IMR-90 (cell line): Measurements from ENCODE around the gene BDKRB1.

Experiments
- CEBPB ChIP-seq: IDR thresholded peaks from 2 replicates; pipeline ENCODE4 v1.6.1; 2012; ENCODE audit warnings: low read depth, low read length, improper control_type of control experiment
- CHD1 ChIP-seq: IDR thresholded peaks from 2 replicates; pipeline ENCODE4 v1.6.1; 2012; ENCODE audit warnings: low read depth, low read length, improper control_type of control experiment
- CTCF ChIP-seq: conservative IDR thresholded peaks from 2 replicates; pipeline ENCODE4 v1.5.1; 2012; ENCODE audit warnings: mild to moderate bottlenecking, low read depth, low read length, improper control_type of control experiment
- ELK1 ChIP-seq: fragments of 150-350 bp; IDR thresholded peaks from 2 replicates; pipeline ENCODE4 v1.6.1; 2016; ENCODE audit warnings: low read depth, mild to moderate bottlenecking, low read length, moderate library complexity, borderline replicate concordance
- FOS ChIP-seq: fragments of 150-350 bp; IDR thresholded peaks from 2 replicates; pipeline ENCODE4 v1.6.1; 2016; ENCODE audit warnings: low read depth, low read length
- MAFK ChIP-seq: IDR thresholded peaks from 2 replicates; pipeline ENCODE4 v1.6.1; 2012; ENCODE audit warnings: low read depth, low read length, improper control_type of control experiment
- MAZ ChIP-seq: IDR thresholded peaks from 2 replicates; pipeline ENCODE4 v1.6.1; 2012; ENCODE audit warnings: low read depth, mild to moderate bottlenecking, low read length, improper control_type of control experiment, moderate library complexity, borderline replicate concordance
- MXI1 ChIP-seq: IDR thresholded peaks from 2 replicates; pipeline ENCODE4 v1.6.1; 2012; ENCODE audit warnings: low read depth, mild to moderate bottlenecking, low read length, moderate library complexity, borderline replicate concordance
- POLR2A ChIP-seq: IDR thresholded peaks from 2 replicates; pipeline ENCODE4 v1.6.1; 2012; ENCODE audit warnings: mild to moderate bottlenecking, low read depth, low read length
- RAD21 ChIP-seq: IDR thresholded peaks from 2 replicates; pipeline ENCODE4 v1.6.1; 2012; ENCODE audit warnings: low read length, improper control_type of control experiment
- RCOR1 ChIP-seq: IDR thresholded peaks from 2 replicates; pipeline ENCODE4 v1.6.1; 2012; ENCODE audit warnings: mild to moderate bottlenecking, low read length, improper control_type of control experiment; ENCODE audit not compliant: insufficient replicate concordance
- RFX5 ChIP-seq: IDR thresholded peaks from 2 replicates; pipeline ENCODE4 v1.8.0; 2012; ENCODE audit warnings: low read depth, mild to moderate bottlenecking, low read length, moderate library complexity
- SMC3 ChIP-seq: fragments of 150-350 bp; IDR thresholded peaks from 2 replicates; pipeline ENCODE4 v1.6.1; 2016; ENCODE audit warnings: low read depth, mild to moderate bottlenecking, antibody characterized with exemption, low read length, moderate library complexity
- TF ChIP-seq, protein P1 (sequence below): fragments of 150-350 bp; IDR thresholded peaks from 2 replicates; pipeline ENCODE4 v1.6.1; 2017; ENCODE audit warnings: mild to moderate bottlenecking, antibody characterized with exemption, low read length, low read depth

- no peak for TF ChIP-seq RFX5
- no peak for TF ChIP-seq RCOR1
- TF ChIP-seq CTCF = no peak
- TF ChIP-seq CEBPB = no peak
- TF ChIP-seq POLR2A = no peak
- TF ChIP-seq MAFK = no peak
- TF ChIP-seq FOS = no peak
- TF ChIP-seq SMC3 = no peak
- no peak for TF ChIP-seq MXI1
- TF ChIP-seq, protein P1, sequence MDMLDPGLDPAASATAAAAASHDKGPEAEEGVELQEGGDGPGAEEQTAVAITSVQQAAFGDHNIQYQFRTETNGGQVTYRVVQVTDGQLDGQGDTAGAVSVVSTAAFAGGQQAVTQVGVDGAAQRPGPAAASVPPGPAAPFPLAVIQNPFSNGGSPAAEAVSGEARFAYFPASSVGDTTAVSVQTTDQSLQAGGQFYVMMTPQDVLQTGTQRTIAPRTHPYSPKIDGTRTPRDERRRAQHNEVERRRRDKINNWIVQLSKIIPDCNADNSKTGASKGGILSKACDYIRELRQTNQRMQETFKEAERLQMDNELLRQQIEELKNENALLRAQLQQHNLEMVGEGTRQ = no peak
- no peak for TF ChIP-seq ELK1
- no peak for TF ChIP-seq CHD1
- no peak for TF ChIP-seq RAD21
- TF ChIP-seq MAZ = no peak
These were observed 11.9 kb downstream of the BDKRB1 start for GRCh38 chr14:96267916-96268315.
